NCI-H748 (cell line): ENCODE measurements around the gene COPS6.

ENCODE experiments used
- DNase-seq: peaks from one replicate; lab custom pipeline; 2025; ENCODE audit not compliant: unreplicated experiment; lab: John Stamatoyannopoulos, UW

The COPS6 gene

DNA sequence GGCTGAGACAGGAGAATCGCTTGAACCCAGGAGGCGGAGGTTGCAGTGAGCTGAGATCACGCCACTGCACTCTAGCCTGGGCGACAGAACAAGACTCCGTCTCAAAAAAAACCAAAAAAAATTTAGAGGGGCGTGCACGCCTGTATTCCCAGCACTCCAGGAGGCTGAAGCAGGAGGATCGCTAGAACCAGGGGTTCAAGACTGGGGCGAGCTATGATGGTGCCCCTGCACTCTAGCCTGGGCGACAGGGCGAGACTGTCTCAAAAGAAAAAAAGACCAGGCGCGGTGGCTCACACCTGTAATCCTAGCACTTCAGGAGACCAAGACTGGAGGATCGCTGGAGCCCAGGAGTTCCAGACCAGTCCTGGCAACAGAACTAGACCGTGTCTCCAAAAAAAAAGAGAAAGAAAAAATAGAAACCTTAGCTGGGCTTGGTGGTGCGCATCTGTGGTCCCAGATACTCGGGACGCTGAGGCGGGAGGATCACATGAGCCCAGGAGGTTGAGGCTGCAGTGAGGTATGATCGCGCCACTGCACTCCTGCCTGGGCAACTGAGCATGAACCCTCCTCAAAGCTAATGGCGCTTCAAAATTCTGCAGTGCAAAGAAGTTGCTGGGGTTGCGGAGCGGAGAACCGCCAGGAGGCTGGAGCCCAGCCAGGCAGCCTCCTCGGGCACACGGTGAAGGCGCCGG lies 37.6 kb downstream of the COPS6 start:
- DNase-seq: peak; percentile 50

DNA sequence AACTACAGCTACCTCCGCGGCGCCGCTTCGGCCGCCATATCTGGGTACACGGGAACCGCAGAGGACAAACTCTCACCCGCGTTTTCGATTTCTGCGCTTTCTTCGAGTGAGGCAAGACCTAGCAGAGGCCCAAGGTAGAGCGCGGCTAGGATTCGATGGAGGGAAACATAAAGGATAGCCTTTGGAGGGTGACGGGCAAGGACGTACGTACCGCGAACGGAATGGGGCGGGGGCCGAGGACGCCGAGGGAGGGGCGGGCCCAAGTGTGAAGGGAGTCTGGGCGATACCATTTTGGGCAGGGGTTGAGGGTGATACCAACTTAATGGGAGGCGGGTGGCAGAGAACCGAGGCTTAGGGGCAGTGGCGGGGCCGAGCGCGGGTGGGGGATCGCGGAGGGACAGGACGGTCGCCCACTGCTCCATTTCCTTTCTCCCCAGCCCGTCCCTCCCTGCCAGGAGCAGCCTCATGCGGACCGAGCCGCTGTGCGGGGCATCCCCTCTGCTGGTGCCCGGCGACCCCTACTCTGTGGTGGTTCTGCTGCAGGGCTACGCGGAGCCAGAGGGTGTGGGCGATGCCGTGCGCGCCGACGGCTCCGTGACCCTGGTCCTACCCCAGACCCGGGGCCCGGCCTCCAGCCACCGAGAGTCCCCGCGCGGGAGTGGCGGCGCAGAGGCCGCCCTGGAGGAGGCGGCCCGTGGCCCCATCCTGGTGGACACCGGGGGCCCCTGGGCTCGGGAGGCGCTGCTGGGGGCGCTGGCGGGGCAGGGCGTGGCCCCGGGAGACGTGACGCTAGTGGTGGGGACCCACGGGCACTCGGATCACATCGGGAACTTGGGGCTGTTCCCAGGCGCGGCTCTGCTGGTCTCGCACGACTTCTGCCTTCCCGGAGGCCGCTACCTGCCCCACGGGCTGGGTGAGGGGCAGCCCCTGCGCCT lies 38.4 kb downstream of the COPS6 start, which contains the start of gene MBLAC1:
Gene MBLAC1, plus strand, starts transcription at position 37 of the 935 bp plus-strand sequence. Its CDS starts 429 bp downstream, at position 466.
- DNase-seq: peak; percentile 92

DNA sequence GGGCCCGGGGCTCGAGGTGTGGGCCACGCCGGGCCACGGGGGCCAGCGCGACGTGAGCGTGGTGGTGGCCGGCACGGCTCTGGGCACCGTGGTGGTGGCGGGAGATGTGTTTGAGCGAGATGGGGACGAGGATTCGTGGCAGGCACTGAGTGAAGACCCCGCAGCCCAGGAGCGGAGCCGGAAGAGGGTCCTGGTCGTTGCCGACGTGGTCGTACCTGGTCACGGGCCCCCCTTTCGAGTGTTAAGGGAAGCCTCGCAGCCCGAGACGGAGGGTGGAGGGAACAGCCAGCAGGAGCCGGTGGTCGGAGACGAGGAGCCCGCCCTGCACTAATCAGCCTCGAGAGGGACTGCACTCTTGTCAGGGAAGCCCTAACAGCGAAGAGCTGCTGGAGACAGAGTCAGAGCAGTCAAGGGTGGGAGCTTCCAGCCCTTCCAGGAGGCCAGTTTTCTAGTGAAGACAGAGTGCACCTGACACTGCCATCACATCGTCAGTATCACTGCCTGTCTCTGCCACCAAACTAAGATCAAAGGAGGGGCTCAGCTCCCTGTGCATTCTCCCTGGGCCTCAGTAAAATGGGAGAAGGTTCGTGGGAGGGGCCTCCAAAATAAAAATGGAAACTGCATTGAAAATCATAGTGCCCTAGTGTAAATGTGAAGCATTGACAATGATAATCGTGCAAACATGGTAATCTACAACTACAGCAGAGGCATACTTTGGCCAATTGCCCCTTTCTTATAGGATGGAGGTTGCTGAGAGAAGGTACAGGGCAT lies 39.3 kb downstream of the COPS6 start:
- peak; percentile 50 for DNase-seq

DNA sequence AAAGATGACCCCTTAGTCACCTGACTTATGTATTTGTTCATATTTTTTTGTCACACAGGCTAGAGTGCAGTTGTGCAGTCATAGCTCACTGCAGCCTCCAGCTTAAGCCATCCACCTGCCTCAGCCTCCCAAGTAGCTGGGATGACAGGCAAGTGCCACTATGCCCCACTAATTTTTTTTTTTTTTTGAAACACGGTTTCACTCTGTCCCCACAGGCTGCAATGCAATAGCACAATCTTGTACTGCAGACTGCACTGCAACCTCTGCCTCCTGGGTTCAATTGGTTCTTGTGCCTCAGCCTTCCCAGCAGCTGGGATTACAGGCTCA lies 39.8 kb downstream of the COPS6 start:
- DNase-seq: no peak

DNA sequence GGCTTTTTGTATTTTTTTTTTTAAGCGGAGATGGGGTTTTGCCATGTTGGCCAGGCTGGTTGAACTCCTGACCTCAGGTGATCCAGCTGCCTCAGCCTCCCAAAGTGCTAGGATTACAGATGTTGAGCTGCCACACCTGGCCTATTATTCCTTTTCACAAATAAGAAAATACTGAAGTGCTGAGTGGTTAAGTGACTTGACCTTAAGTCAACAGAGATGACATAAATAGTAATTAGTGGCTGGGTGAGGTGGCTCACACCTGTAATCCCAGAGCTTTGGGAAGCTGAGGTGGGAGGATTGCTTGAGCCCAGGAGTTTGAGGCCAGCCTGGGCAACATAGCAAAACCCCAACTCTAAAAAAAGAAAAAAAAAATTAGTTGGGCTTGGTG lies 41.4 kb downstream of the COPS6 start:
- peak; percentile 62 for DNase-seq

DNA sequence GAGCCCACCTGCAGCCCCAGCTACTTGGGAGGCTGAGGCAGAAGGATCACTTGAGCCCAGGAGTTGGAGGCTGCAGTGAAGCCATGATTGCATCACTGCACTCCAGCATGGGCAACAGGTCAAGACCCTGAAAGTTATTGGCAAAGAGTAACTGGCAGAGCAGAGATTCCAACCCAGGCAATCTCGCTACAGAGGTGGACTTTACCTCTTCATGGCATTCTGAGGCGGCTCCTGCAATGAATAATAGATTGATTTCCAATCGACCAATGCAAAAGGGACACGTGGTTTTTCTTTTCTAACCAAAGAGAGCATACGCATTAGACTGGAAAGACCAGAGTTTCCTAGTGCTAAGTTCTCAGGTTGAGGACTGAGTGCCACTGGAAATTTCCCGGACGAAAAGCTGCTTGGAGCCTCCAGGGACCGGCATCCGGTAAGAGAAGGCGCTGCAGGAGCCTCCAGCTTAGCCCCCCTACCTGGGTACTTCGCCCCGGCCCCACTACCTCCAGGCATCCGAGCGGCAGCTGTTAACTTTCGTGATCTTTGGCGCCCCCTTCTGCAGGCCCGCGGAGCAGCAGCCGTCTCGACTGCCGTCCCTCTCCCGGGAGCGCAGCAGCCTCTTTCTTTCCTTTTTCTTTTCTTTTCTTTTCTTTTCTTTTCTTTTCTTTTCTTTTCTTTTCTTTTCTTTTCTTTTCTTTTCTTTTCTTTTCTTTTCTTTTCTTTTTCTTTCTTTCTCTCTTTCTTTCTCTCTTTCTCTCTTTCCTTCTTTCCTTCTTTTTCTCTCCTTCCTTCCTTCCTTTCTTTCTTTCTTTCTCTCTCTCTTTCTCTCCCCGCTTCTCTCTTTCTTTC lies 42.1 kb downstream of the COPS6 start:
- peak; percentile 81 for DNase-seq

DNA sequence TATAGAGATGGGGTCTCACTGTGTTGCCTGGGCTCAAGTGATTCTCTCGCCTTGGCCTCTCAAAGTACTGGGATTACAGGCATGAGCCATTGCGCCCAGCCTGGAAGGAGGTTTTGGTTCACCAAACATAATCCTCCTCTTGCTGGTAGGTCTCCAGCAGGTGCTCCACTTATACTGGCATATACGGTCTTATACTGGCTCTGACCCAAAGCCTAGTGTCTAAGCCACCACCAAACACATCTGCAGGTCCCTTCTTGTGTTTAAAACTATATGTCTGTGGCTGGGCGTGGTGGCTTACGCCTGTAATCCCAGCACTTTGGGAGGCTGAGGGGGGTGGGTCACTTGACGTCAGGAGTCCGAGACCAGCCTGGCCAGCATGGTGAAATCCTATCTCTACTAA lies 43.4 kb downstream of the COPS6 start:
- DNase-seq: no peak

DNA sequence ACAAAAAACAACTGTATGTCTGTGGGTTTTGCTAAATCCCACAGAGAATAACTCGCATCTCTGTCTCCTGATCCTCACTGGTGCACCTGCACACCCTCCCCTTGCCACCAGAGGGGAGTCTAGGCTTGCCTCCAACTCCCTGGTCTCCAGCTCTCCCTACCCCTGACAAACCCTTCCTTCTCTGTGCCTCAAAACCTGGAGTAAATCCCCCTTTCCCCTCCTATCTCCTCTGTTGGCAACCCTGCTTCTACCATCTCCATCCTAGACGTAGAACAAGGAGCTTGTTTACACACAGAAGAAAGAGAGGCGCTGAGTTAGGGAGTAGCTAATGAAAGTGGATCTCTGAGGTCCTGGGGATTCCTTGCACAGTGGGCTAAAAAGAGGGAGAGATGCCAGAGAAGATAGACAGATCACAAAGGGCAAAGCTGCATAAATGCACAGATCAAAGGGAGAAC lies 44.0 kb downstream of the COPS6 start:
- DNase-seq: peak; percentile 66

DNA sequence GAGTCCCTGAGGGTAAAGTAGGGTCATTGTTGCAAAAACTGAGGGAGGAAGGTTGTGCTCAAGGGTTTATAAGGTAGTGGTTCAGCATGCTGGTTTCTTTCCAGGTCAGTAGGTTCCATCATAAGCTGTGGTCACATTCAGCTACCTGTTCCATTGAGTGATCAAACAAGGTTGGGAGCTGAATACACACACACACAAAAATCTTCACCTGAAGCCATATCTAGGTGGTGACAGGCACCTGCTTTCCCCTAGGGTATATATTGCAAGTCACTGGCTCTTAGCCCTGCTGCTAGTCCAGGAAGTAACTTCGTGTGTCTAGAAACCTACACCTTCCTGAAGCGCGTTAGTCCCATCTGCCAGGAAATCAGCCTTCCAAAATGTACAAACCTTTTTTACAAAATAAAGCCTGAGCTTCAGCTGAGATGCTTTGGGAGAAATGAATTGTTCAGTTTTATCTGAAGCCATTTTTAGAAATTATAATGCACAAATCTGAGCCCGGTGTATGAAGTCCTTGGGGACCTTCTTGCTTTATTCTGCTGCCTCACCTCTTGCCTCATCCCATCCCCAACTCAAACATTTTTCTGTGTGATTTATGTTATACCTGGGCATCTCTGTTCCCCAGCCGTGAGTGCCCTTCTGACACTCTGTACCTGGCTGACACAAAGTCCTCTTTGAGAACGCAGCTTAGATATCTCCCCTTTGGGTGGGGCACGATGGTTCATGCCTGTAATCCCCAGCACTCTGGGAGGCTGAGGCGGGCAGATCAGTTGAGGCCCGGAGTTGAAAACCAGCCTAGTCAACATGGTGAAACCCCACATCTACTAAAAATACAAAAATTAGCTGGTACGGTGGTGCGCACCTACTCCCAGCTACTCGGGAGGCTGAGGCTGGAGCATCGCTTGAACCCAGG lies 49.3 kb downstream of the COPS6 start:
- no peak for DNase-seq

DNA sequence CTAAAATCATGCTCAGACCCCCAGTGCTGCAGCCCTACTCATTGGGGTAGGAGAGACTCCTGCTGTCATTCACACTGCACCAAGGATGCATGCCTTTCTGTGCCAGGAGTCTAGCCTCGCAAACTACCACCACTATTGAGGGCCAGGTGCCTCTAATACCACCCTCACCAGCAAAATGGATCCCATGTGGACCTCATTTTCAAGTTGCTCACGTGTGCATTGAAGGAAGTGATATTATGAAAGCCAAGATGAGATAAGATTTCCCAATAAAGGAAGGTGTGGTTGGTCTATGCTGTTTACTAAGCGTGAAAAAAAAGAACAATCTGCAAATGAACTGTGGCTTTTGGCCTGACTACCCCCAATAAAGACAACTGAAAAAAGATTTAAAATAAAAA lies 52.8 kb downstream of the COPS6 start:
- DNase-seq: no peak
